ENCODE data around the gene KLHDC4.

DNA sequence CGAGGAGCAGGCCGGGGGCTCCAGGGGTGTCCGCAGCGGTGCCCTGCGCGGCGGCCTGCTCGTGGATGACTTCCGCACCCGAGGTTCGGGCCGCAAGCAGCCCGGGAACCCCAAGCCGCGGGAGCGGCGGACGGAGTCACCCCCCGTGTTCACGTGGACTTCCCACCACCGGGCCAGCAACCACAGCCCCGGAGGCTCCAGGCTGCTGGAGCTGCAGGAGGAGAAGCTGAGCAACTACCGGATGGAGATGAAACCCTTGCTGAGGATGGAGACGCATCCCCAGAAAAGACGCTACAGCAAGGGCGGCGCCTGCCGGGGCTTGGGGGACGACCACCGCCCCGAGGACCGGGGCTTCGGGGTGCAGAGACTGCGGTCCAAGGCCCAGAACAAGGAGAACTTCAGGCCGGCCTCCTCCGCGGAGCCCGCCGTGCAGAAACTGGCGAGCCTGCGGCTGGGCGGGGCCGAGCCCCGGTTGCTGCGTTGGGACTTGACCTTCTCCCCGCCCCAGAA is 75.8 kb downstream of the KLHDC4 start:
- TF ChIP-seq, protein P1, sequence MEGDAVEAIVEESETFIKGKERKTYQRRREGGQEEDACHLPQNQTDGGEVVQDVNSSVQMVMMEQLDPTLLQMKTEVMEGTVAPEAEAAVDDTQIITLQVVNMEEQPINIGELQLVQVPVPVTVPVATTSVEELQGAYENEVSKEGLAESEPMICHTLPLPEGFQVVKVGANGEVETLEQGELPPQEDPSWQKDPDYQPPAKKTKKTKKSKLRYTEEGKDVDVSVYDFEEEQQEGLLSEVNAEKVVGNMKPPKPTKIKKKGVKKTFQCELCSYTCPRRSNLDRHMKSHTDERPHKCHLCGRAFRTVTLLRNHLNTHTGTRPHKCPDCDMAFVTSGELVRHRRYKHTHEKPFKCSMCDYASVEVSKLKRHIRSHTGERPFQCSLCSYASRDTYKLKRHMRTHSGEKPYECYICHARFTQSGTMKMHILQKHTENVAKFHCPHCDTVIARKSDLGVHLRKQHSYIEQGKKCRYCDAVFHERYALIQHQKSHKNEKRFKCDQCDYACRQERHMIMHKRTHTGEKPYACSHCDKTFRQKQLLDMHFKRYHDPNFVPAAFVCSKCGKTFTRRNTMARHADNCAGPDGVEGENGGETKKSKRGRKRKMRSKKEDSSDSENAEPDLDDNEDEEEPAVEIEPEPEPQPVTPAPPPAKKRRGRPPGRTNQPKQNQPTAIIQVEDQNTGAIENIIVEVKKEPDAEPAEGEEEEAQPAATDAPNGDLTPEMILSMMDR (IDR thresholded peaks at IDR 0.05; ENCODE audit: insufficient read depth, low read length, poor library complexity, severe bottlenecking), result no peak
- no peak for TF ChIP-seq EZH2phosphoT487 (conservative IDR thresholded peaks at IDR 0.05; ENCODE audit: low read length)

Measured in SU-DHL-6 (cell line).